T-helper 22 cell (primary cell): ENCODE results near the gene GSX2.
"Not testable (repeated sequence)": the region's sequence is repeated elsewhere in the genome, so short reads cannot be mapped to it uniquely, and the experiment has no call there.

Experiments
- DNase-seq: peaks from one replicate; pipeline ENCODE4 v3.0.0-alpha.2; 2020; ENCODE audit warnings: low read depth

The GSX2 gene

DNA sequence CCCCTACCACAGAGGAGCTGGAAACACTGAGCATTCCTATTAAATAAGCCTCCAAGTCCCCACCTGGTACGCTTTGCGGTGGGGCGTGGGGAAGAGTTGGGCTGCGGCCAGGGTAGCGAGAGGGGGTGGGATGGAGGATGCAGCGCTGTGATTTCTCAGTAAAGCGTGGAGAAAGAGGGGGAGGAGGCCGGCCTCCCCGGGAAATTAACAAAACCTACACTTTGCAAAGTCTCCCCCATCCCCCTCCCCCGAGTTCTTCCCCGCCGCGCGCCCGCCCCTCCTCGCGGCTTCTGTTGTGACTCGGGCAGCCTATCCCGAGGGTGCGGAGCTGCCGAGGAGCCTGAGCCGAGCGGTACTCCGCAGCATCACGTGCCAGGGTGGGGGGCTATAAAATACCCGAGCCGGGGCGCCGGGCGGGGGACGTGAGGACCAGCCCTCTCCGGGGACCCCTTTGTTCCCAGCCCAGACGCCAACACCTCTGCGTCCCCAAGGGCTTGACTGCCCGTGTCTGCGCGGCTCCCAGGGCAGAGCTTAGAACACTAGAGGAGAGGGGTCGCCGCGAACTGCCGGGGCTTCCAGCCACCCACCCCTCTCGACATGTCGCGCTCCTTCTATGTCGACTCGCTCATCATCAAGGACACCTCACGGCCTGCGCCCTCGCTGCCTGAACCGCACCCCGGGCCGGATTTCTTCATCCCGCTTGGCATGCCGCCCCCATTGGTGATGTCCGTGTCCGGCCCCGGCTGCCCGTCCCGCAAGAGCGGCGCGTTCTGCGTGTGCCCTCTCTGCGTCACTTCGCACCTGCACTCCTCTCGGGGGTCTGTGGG, at the start of gene GSX2:
Gene GSX2, plus strand, starts transcription at position 416 of the 827 bp plus-strand sequence. Its CDS starts 182 bp downstream, at position 598.
- no peak for DNase-seq

DNA sequence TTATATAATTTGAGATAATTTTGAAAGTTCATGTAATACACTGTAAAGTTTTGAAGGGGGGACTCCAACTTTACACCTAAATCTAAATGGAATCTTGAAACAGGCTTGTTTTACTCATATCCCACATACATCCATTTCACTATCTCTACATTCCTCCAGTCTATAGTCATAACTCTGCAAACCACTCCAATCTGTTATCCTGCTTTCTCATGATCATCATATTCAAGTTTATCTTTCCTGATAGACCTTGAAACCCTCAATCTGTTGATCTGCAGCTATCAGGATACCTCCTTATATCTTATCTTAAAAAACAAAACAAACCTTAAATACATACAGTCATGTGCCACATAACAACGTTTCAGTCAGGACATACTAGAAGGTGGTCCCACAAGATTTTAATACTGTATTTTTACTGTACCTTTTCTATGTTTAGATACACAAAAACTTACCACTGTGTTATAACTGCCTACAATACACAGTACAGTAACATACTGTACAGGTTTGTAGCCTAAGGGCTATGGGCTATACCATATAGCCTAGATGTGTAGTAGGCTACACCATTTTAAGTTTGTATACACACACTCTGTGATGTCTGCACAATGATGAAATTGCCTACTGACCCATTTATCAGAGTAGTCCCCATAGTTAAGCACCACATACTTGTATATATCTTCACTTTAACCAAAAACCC, 49.6 kb upstream of the GSX2 start:
- no peak for DNase-seq

DNA sequence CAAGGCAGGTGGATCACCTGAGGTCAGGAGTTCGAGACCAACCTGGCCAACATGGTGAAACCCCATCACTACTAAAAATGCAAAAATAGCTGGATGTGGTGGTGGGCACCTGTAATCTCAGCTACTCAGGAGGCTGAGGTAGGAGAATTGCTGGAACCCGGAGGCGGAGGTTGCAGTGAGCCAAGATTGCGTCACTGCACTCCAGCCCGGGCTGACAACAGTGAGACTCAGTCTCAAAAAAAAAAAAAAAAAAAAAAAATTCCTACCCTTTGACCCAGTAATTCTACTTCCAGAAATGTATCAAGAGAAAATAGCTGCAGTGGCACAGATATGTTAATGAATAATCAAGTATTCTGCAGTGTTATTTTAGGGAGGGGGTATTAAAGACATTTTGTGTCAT, 46.6 kb upstream of the GSX2 start:
- not testable (repeated sequence) for DNase-seq

DNA sequence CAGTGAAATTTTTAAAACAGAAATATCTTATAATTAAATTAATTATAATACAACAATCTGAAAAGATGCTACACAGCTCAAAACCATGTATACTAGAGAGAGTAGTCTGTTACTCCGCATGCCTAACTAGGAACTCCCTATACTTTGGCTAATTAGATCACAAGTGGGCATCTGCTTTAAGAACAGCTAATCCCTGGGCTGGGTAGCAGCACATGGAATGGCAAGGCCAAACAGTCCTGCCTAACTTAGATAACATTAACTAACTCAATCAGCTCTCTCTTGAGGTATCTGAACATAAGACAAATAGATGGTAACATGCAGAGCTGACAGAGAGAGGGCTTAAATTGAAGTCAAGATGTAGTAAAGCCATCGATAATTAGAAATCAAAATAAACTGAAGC, 45.5 kb upstream of the GSX2 start:
- DNase-seq, result no peak

DNA sequence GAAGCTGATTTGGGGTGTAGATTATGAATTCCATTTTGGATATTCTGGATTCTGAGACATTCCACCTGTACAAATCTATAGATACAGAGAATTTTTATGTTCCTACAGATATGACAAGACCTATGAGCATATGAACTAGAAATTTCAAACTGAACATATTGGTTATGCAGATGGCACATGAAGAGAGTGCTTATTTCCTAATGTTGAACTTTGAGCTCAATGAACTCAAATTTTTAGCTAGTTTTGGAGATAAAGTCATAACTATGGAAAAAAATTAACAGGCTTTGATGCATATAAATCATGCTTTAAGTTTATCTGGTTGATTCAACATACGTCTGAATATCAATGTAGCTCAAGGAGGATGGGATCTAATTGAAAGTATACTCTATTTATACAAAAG, 44.5 kb upstream of the GSX2 start:
- DNase-seq, result no peak

DNA sequence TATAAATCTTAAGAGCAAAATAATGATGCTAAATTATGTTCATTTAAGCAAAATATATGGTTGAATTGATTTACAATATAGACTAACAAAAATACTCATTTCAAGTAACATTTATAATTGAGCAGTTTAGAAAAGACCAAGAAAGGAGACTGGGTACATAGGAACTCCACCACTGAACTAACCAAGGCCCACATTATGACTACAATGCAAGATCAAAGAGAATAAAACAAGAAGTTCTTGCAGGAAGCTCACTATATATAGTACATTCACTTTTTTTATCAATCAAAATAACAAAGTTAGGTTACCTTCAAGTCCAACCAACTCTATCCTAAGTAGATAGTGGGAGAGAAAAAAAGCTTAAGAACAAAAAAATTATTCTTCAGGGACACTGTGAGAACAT, 43.6 kb upstream of the GSX2 start:
- no peak for DNase-seq

DNA sequence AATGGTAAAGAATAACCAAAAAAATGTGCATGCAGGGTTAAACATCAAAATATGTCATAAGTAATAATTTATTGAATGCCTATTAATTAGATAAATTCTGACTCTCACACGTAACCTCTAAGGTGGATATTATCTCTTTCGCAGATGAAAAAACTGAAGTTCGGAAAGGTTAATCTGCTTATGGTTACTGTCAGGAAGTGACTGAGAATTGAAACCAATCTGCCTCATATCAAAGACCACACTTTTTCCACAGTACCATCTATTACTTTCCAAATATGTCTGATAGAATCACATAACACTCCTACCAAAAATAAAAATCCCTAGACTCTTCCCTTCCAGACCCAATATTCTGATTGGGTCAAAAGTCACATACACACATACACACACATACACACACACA, 41.8 kb upstream of the GSX2 start:
- no peak for DNase-seq

DNA sequence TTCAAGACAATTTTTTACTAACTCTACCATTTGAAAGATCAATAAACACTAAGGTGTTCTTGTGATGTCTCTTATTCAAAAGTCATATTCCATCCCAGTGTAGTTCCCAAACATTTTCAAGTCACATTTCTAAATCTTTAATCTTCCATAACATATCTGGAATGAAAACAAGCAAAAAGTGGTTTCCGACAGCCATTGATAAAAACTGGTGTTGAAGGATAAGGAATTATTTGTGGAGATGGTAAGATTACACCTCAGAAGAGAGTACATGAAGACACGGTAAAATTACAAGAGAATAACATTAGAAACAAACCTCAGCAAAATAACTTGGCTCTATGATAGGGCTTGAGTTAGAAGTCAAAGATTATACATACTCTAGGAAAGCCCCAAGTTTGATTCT, 39.8 kb upstream of the GSX2 start:
- no peak for DNase-seq

DNA sequence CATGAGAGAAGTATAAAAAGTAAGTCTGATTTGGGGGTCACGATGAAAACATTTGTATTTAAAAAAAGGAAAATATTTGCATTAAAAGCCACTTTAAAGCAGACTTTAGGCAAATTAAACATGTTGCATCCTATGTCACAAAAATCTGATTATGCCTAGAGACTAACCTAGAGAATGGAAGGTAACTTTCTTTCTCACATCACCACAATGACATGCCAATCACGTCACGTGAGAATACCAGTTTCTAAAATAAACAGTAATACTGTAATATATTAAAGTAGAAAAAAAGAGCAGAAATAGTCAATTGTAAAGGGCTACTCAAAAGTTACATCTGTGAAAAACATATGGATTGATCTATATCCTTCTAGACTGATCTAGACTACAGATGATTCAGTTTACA, 38.9 kb upstream of the GSX2 start:
- DNase-seq, result no peak

DNA sequence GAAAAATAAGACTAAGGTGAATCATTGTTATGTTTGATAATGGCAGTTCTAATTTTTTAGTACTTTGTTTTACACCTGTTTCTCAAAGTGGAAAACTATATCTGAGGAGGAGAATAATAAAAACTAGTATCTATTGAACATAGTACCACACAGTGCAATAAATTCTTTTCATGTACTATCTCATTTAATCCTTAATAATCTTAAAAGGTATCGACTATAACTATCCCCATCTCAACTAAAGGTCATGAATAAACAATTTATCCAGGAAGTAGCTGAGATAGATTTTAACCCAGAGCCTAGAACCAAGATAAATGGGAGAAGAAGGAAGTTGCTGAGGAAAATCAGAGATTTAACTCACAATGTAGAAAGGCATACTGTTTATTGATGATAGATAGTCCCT, 38.1 kb upstream of the GSX2 start:
- DNase-seq, result no peak

DNA sequence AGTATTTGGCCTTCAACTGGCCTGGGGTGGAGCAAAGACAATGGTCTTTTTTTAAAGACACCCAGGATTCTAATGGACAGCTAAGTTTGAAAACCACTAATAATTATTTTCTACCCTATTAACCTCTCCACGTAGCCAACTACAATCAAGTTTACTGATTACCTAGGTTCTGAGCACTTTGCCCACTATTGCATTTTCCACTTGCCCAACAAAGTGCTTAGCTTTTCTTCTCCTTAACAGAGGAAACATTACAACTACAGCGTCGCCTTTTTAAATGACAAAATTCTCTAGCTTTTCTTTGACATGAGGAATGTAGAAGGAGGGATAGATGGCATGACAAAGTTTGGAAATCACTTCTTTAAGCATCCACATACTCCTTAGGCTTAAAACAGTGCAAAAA, 37.6 kb upstream of the GSX2 start:
- DNase-seq, result no peak

DNA sequence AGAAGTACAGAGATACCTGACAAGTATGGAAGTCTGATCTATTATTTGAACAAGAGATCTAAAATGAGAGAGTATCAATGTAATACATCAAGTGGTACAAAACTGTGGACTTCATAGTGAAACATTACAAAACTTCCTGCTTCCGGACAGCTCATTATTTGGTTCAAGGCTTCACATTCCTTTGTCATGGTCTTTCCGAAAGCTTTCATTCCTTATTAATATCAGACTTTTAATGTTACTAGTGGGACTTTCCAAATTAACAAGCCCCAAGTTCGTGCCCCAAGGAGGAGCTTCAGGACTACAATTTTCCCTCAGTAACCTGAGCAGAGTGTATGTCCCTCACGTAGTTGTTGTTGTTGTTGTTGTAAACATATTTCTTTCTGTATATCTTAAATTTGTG, 36.7 kb upstream of the GSX2 start:
- DNase-seq, result no peak

DNA sequence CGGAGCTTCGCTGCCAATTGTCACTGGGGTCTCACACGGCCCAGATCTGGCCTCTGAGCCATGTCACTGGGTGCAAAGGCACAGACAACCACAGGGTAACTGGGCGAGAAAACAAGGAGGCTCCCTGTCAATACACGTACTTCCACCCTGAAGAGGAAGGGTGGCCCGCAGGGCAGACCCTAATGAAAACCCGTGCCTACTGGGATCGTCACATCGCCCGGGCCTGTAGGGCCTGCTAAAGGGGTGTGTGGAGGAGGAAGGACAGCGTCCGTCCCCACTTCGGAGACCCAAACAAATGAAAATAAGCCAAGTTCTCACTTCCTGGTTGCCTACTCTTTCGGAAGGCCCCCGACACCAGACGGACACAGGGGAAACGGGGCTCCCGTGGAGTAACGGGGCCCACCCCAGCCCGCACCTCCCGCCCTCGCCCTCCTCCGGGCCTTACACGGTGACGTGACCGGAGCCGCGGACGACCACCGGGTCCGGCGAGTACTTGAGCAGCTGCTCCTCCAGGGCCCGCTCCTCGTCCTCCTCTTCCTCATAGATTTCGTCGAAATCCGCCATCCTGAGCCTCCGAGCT, 36.1 kb upstream of the GSX2 start:
- peak; percentile 12 for DNase-seq

DNA sequence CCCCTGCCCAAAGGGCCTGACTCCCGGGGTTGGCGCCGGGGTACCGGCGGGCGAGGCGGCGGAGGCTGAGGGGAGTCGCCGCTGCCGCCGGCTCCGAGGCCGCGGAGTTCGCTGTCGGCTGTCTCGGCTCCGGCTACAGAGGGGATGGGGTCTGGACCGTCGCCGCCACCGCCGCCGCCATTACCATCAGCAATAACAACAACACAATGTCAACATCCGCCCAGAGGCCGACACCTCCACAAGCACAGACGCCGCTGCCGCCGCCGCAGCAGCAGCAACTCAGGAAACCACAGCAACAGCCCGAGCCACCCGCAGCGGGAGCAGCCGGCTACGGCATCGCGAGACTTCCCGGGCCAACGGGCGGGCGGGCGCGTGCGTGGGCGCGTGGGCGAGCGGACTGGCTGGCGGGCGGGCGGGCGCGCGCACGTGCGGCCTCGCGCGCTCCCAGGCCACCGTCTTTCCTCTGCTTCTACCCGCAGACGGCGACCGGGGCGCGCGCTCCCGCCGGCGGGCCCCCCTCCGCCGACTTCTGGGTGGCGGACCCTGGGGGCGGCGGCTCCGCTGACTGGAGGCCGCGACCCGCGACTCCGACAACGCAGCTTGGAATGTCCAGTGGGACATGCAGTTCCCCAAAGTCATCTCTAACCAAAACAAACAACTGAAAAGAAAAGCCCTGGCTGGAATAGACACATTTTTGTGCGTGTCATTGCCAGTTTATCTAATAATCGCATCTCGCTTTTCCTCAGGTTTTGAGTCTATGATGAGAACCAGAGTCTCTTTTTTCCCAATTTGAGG, 35.4 kb upstream of the GSX2 start, which contains the start of gene CHIC2:
Gene CHIC2, minus strand, starts transcription at position 289 of the 795 bp plus-strand sequence. CDS start 305 bp downstream, outside the sequence.
- peak; percentile 95 for DNase-seq

DNA sequence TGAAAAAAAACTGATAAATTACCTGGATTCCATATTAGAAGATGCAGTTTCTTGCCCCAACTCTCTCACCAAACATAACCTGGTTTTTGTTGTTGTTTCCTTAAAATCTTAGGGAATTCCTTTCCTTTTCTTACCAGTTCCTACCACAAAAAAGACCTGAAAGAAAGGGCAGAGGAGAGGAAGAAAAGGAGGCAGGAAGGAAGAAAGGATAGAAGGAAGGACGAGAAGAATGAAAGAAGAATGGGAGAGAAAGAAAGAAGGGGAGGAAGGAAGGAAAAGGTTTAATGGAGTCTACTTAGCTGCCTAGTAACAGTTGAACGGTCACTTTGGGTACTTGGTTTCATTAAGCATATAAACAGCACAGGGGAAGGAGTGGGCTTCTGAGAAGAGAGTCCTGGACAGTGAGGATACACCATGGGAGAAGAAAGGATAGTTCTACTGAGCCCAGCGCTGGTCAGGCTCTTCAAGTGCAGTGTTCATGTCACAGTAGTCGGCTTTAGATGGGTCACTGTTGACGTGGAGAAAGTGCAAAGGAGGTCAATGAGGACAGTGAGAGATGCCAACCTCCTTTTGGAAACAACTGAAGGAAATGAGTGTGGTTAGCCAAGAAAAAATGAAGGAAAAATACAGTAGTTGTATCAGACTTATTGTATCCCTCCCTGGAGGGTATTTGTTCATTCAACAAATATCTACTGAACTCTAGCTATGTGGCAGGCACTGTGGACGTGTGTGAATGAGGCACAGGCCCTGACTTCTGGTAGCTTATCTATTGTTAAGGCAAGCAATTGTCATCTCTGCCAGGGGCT, 34.5 kb upstream of the GSX2 start:
- no peak for DNase-seq

DNA sequence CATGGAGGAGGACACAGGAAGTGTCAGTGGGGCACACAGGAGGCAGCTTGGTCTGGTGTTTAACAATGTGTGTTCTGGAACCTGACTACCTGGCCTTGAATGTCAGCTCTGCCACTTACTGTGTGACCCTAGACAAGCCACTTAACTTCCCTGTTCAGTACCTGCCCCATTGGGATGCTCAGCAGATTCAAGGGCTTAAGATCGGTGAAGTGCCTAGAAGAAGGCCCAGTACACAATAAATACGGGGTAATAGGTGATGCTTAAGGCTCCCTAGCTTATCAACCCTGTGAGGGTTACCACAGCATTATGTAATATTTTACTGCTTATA, 33.9 kb upstream of the GSX2 start:
- no peak for DNase-seq

DNA sequence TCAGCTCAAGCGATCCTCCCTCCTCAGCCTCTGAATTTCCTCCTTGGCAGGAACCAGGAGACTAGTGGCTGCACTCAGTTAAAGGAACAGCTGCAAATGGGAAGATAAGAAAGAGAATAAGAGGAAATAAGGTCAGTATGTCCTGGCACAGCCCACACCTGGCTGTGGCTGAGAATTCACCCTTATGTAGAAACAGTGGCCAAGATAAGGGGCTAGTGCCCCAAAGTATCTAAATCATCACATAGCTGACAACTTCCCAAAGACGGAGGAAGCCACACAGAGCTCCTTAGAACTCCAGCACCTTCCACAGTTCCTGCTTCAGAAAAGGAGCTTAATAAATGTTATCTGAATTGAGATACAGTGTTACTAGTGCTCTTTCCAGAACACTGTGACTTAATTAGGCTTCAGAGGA, 33.2 kb upstream of the GSX2 start:
- no peak for DNase-seq

DNA sequence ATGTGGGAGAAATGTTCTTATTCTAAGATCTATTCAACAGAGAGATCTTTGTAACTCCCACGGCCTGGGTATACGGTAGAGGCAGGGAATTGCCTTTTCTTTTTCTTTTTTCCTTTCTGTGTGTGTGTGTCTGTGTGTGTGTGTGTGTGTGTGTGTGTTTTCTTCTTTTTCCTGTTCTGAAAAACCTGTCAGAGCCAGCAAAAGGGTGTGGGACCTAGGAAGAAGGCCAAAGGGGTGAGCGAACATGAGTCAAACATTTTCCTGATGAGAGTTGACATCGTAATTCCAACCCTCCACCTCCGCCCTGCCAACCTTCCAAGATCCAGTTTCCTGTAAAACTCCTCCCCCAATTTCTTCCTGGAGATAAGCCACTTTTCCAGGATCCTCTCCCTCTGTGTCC, 32.8 kb upstream of the GSX2 start:
- DNase-seq, result no peak

DNA sequence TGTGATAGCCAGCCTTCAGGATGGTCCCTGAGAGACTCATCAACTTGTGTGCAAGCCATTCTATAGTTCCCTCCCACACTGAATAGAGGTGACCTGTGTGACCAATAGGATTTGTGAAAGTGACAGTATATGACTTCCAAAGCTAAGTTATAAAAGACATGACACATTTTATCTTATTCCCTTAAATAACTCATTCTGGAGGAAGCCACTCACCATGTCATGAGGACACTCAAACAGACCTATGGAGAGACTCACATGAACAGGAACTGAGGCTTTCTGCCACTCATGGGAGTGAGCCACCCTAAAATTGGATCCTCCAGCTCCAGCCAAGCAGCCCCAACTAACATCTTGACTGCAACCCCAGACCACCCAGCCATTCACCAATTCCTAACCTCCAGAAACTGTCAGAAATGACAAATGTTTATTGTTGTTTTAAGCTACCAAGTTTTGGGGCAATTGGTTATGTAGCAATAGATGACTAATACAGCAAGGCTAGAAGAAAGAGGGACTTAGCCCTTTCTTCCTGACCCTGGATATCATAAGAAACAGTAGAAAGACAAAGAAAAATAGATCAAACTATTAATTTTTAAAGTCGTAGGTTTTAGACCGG, 26.6 kb upstream of the GSX2 start:
- DNase-seq, result no peak

DNA sequence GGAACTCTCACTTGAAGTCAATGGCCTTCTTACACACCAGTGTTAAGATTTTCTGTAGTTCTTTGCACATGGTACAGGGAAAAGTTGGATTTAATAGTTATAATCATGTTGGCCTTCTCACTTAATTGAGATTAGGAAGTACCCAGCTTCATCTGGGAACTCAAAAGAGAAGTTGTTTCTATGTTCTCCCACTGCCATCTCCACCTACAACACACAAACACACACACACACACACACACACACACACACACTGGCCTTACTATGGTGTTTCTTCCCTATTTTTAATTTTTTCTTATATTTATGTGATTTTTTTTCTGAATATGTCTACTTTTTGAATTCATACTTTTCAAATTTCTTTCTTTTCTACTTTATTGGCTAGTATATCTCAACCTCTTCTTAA, 25.6 kb upstream of the GSX2 start:
- DNase-seq, result no peak

DNA sequence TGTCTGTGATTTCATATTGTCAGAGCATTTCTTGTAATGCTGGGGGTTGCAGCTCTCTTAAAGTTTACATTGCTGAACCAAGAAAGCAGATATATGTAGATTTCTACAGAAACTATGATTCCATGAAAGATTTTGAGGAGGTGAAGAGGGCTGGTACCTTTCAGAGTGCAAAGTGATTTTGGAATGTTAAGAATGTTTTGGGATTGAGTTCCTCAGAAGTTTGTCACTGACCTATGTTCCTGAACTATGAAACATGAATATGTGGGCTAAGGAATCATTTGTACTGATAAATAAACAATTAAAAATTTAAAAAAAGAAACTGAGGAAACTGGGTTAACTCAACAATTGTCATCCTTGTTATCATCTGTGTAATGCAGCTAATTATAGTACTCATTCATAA, 23.3 kb upstream of the GSX2 start:
- DNase-seq, result no peak
